ENCODE results near the gene SLC27A2.

The SLC27A2 gene

GRCh38 chr15:50238255-50238654 is 56.3 kb downstream of the SLC27A2 start:
- no peak for TF ChIP-seq FOXP2 (optimal IDR thresholded peaks at IDR 0.05; ENCODE audit: borderline replicate concordance, extremely low read depth, extremely low read length, insufficient read depth)
- no peak for TF ChIP-seq SIN3A (IDR thresholded peaks at IDR 0.05; ENCODE audit: borderline replicate concordance, insufficient read depth, low read length)
- TF ChIP-seq POLR2AphosphoS5 (IDR thresholded peaks at IDR 0.05; ENCODE audit: low read depth, low read length): no peak
- no peak for TF ChIP-seq REST (IDR thresholded peaks at IDR 0.05; ENCODE audit: insufficient read depth in 1 of 2, low read depth in 2 of 2, low read length in 2 of 2)
- no peak for TF ChIP-seq TAF1 (IDR thresholded peaks at IDR 0.05; ENCODE audit: borderline replicate concordance, insufficient read depth, low read length)

- no peak for TF ChIP-seq REST (IDR thresholded peaks at IDR 0.05; ENCODE audit: insufficient read depth in 1 of 2, low read depth in 2 of 2, low read length in 2 of 2)
- TF ChIP-seq TAF1 (IDR thresholded peaks at IDR 0.05; ENCODE audit: borderline replicate concordance, insufficient read depth, low read length): no peak
Measured at GRCh38 chr15:50241684-50242450, 59.9 kb downstream of the SLC27A2 start.

- TF ChIP-seq SIN3A (IDR thresholded peaks at IDR 0.05; ENCODE audit: borderline replicate concordance, insufficient read depth, low read length) (no peak), REST (IDR thresholded peaks at IDR 0.05; ENCODE audit: insufficient read depth in 1 of 2, low read depth in 2 of 2, low read length in 2 of 2) (no peak), POLR2AphosphoS5 (IDR thresholded peaks at IDR 0.05; ENCODE audit: low read depth, low read length) (no peak)
Measured at GRCh38 chr15:50244153-50244552, 62.2 kb downstream of the SLC27A2 start.

GRCh38 chr15:50244959-50245624 is 63.1 kb downstream of the SLC27A2 start:
- TF ChIP-seq POLR2AphosphoS5 (IDR thresholded peaks at IDR 0.05; ENCODE audit: low read depth, low read length) (no peak), TAF1 (IDR thresholded peaks at IDR 0.05; ENCODE audit: borderline replicate concordance, insufficient read depth, low read length) (no peak), REST (IDR thresholded peaks at IDR 0.05; ENCODE audit: insufficient read depth in 1 of 2, low read depth in 2 of 2, low read length in 2 of 2) (no peak), SIN3A (IDR thresholded peaks at IDR 0.05; ENCODE audit: borderline replicate concordance, insufficient read depth, low read length) (no peak), FOXP2 (optimal IDR thresholded peaks at IDR 0.05; ENCODE audit: borderline replicate concordance, extremely low read depth, extremely low read length, insufficient read depth) (no peak)
